ENCODE measurements around the gene NT5DC3.

The NT5DC3 gene

DNA sequence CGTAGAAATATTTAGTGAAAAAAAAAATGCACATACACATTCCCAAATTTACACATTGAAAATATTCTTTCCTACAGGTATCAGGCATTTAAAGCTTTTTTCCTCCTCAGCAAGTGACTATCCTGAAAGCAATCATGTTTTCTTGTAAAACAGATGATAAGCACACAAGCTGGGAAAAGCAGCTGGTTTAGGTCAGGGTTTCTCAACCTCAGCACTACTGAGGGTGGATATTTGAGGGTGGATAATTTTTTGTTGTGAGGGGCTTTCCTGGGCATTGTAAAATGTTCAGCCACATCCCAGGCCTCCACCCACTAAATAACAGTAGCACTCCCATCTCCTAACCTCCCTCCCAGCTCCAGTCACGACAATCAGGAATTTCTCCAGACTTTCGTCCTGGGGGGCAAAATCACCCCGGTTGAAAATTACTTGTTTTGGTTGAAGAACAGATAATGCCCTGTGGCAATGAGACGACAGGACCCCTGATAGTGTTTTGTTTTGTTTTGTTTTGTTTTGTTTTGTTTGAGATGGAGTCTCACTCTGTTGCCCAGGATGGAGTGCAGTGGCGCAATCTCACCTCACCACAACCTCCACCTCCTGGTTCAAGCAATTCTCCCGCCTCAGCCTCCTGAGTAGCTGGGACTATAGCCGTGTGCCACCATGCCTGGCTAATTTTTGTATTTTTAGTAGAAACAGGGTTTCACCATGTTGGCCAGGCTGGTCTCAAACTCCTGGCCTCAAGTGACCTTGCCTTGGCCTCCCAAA lies 15.0 kb upstream of the NT5DC3 start:
- H3K4me3 ChIP-seq (ENCODE audit: low read depth in 1 of 2, low read length in 2 of 2) = no peak overlapping the region
- H3K9ac ChIP-seq (ENCODE audit: low read depth in 1 of 2, low read length in 2 of 2) = no peak overlapping the region
- H3K36me3 ChIP-seq (ENCODE audit: control insufficient read depth in 1 of 2, insufficient read depth in 2 of 2, low read length in 2 of 2) = no peaks in the 10 kb centered on the region
- H3K27ac ChIP-seq (ENCODE audit: low read depth, low read length) = no peak overlapping the region
- no peaks in the 10 kb centered on the region for H3K27me3 ChIP-seq (ENCODE audit: control insufficient read depth in 1 of 2, insufficient read depth in 2 of 2, low read length in 2 of 2)
- no peaks in the 10 kb centered on the region for H3K9me3 ChIP-seq (ENCODE audit: control insufficient read depth in 1 of 2, low read length in 2 of 2)
- H3K4me1 ChIP-seq (ENCODE audit: control insufficient read depth in 1 of 2, insufficient read depth in 2 of 2, low read length in 2 of 2) = peaks cover 0 to 5% of the 10 kb centered on the region in 2 donors

DNA sequence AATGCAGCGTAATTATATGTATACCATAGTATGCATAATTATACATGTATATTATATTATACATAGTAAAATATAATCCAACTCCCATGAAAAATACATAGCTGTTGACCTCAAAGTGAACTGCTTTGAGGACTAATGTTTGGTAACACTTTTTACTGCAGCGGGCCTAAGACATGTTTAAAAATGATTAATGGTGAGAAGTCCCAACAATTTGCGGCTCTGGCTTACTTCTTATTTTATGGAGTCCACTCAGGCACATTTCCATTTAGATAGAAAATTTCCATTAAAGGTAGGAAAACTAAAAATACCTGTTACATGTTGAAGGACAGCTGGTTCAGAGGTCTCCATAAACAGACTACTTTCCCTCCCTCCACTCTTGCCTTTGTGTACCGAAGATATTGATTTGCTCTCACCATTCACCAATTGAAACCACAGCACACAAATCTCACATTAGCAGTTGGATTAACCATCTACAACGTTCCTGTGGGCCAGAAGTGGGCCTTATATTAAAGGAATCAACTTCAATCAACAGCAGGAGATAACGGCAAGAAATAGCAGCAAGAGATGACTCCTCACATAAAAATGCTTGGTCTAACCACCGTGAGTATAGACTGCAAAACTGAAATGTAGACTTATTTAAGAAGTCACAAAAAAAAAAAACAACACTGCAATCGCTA lies 14.1 kb upstream of the NT5DC3 start:
- peaks cover 0 to 5% of the 10 kb centered on the region in 2 donors for H3K4me1 ChIP-seq (ENCODE audit: control insufficient read depth in 1 of 2, insufficient read depth in 2 of 2, low read length in 2 of 2)
- no peak overlapping the region for H3K9ac ChIP-seq (ENCODE audit: low read depth in 1 of 2, low read length in 2 of 2)
- no peaks in the 10 kb centered on the region for H3K36me3 ChIP-seq (ENCODE audit: control insufficient read depth in 1 of 2, insufficient read depth in 2 of 2, low read length in 2 of 2)
- H3K9me3 ChIP-seq (ENCODE audit: control insufficient read depth in 1 of 2, low read length in 2 of 2) = no peaks in the 10 kb centered on the region
- no peak overlapping the region for H3K4me3 ChIP-seq (ENCODE audit: low read depth in 1 of 2, low read length in 2 of 2)
- no peak overlapping the region for H3K27ac ChIP-seq (ENCODE audit: low read depth, low read length)
- no peaks in the 10 kb centered on the region for H3K27me3 ChIP-seq (ENCODE audit: control insufficient read depth in 1 of 2, insufficient read depth in 2 of 2, low read length in 2 of 2)

DNA sequence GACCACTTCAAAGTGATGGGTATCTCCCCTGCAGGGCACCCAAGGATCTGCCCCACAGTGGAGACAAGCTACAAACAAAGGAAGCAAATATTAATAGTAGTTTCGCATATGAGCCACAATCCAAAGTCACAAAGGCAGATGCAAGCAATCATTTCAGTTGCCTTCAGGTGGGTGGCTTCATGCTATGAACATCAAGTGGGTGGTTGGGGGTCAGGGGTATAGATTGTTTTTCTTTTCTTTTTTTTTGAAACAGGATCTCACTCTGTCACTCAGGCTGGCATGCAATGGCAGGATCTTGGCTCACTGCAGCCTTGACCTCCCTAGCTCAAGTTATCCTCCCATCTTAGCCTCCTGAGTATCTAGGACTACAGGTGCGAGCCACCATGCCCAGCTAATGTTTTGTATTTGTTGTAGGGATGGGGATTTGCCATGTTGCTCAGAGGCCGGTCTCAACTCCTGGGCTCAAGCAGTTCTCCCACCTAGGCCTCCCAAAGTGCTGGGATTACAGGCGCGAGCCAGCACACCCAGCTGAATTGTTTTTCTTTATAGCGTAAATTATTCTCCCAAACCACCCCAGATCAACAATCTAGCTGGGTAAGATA lies 13.4 kb upstream of the NT5DC3 start:
- Histone ChIP-seq H3K36me3 (ENCODE audit: control insufficient read depth in 1 of 2, insufficient read depth in 2 of 2, low read length in 2 of 2) (no peaks in the 10 kb centered on the region), H3K4me1 (ENCODE audit: control insufficient read depth in 1 of 2, insufficient read depth in 2 of 2, low read length in 2 of 2) (peaks cover 0 to 2% of the 10 kb centered on the region in 2 donors), H3K27me3 (ENCODE audit: control insufficient read depth in 1 of 2, insufficient read depth in 2 of 2, low read length in 2 of 2) (no peaks in the 10 kb centered on the region), H3K4me3 (ENCODE audit: low read depth in 1 of 2, low read length in 2 of 2) (no peak overlapping the region), H3K9ac (ENCODE audit: low read depth in 1 of 2, low read length in 2 of 2) (no peak overlapping the region), H3K27ac (ENCODE audit: low read depth, low read length) (no peak overlapping the region), H3K9me3 (ENCODE audit: control insufficient read depth in 1 of 2, low read length in 2 of 2) (no peaks in the 10 kb centered on the region)

DNA sequence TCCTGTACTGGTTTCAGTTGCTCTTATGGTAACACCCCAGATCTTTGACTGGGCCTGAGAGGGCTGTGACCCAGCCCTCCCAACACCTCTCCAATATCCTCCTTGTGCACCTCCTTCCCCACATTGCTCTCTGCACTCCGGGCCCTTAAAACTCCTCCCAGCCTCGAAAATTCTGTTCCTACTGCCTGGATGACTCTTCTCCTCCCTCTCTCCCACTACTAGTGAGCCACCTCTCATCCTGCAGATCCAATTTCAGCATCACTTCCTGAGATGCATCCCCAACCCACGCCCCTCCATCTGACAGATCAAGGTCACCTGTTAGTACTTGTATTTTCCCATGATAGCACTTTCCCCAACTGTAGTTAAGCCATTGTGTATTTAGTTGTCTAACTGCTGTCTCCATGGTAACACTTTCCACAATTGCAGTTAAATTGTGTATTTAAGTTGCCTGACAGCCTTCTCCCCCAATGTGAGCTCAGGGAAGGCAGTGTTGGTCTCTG lies 11.5 kb upstream of the NT5DC3 start:
- H3K27me3 ChIP-seq (ENCODE audit: control insufficient read depth in 1 of 2, insufficient read depth in 2 of 2, low read length in 2 of 2) = no peaks in the 10 kb centered on the region
- no peak overlapping the region for H3K27ac ChIP-seq (ENCODE audit: low read depth, low read length)
- H3K36me3 ChIP-seq (ENCODE audit: control insufficient read depth in 1 of 2, insufficient read depth in 2 of 2, low read length in 2 of 2) = no peaks in the 10 kb centered on the region
- H3K9ac ChIP-seq (ENCODE audit: low read depth in 1 of 2, low read length in 2 of 2) = no peak overlapping the region
- no peaks in the 10 kb centered on the region for H3K4me1 ChIP-seq (ENCODE audit: control insufficient read depth in 1 of 2, insufficient read depth in 2 of 2, low read length in 2 of 2)
- no peak overlapping the region for H3K4me3 ChIP-seq (ENCODE audit: low read depth in 1 of 2, low read length in 2 of 2)
- no peaks in the 10 kb centered on the region for H3K9me3 ChIP-seq (ENCODE audit: control insufficient read depth in 1 of 2, low read length in 2 of 2)

DNA sequence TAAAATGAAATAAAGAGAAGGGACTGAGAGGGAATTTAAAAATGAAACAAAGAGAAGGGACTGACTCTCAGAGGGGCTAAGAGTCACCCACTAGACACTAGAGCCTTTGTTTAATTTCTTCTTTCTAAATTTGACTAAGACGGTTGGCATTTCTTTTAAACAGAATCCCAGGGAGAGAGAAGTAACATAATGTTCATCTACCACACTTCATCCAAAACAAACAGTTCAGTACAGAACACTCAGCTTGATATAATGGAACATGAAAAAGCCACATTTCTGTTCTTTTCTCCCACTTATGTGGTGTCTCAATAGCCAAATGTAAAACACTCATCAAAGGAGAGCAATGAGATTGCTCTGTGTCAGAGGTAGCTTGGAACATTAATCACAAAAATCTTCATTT lies 10.1 kb upstream of the NT5DC3 start:
- Histone ChIP-seq H3K9me3 (ENCODE audit: control insufficient read depth in 1 of 2, low read length in 2 of 2) (no peaks in the 10 kb centered on the region), H3K4me3 (ENCODE audit: low read depth in 1 of 2, low read length in 2 of 2) (no peak overlapping the region), H3K27ac (ENCODE audit: low read depth, low read length) (no peak overlapping the region), H3K27me3 (ENCODE audit: control insufficient read depth in 1 of 2, insufficient read depth in 2 of 2, low read length in 2 of 2) (no peaks in the 10 kb centered on the region), H3K9ac (ENCODE audit: low read depth in 1 of 2, low read length in 2 of 2) (no peak overlapping the region), H3K36me3 (ENCODE audit: control insufficient read depth in 1 of 2, insufficient read depth in 2 of 2, low read length in 2 of 2) (no peaks in the 10 kb centered on the region), H3K4me1 (ENCODE audit: control insufficient read depth in 1 of 2, insufficient read depth in 2 of 2, low read length in 2 of 2) (no peaks in the 10 kb centered on the region)

DNA sequence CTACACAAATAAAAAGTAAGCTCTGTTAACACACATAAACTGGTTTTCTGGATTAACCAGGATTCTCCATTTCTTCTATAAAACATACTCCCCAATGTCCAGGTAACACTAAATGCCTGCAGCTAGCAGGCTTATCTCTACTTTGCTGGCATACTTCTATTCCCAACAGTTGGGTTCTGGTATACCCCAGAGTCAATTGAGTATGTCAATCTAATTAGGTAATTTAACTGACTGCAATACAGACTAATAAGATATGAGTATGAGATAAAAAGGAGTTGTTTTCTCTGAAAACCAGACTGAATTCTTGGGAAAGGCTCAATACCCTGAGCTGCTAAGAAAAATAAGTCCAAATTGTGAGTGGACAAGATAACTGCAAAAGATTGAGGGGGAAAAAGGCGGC lies 9.4 kb upstream of the NT5DC3 start:
- Histone ChIP-seq H3K36me3 (ENCODE audit: control insufficient read depth in 1 of 2, insufficient read depth in 2 of 2, low read length in 2 of 2) (no peaks in the 10 kb centered on the region), H3K4me3 (ENCODE audit: low read depth in 1 of 2, low read length in 2 of 2) (no peak overlapping the region), H3K9ac (ENCODE audit: low read depth in 1 of 2, low read length in 2 of 2) (no peak overlapping the region), H3K27me3 (ENCODE audit: control insufficient read depth in 1 of 2, insufficient read depth in 2 of 2, low read length in 2 of 2) (no peaks in the 10 kb centered on the region), H3K4me1 (ENCODE audit: control insufficient read depth in 1 of 2, insufficient read depth in 2 of 2, low read length in 2 of 2) (no peaks in the 10 kb centered on the region), H3K27ac (ENCODE audit: low read depth, low read length) (no peak overlapping the region), H3K9me3 (ENCODE audit: control insufficient read depth in 1 of 2, low read length in 2 of 2) (no peaks in the 10 kb centered on the region)

DNA sequence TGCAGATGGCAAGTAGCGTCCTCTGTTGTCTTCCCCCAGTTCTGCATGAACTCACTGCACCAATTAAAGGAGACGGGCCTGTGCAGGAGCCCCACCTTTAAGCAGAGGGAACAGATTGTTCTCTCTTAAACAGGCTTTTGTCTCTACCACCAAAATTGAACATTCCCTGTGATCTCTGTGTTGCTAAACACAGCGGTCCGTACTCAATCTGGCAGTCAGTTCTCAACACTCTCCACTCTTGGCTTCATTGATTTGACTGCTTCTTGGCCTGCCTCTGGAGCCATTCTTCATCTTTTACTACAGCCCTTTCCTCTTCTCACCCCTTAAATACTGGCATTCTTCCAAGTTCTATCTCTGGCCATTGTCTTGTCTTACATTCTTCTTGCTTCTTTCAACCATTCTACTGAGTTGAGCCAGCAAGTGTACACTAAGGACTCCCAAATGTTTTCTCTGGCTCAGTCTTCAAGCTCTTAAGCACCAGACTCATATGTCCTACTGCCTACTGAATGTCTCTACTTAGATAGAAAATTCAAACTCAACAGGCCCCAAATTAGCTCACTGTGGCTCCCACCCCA lies 8.0 kb upstream of the NT5DC3 start:
- H3K9ac ChIP-seq (ENCODE audit: low read depth in 1 of 2, low read length in 2 of 2) = no peak overlapping the region
- no peak overlapping the region for H3K4me3 ChIP-seq (ENCODE audit: low read depth in 1 of 2, low read length in 2 of 2)

DNA sequence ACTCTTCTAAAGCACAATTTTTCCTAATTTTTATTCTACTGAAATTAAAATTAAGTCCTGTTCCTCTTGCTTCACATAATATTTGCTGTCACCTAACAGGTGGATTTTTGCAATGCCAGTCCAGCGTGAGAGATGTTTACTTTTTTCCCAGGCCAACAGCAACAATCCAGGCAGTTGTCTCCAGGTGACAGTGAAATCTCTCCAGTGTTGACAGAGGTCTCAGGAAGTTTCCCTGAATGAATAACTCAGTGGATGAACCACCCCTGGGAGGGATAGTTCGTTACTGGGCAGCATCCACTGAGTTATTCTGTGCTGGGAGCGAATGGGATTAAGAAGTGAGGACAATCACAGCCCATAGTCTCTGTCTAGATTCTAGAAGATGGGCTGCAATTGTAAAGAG lies 7.1 kb upstream of the NT5DC3 start:
- H3K27ac ChIP-seq (ENCODE audit: low read depth, low read length) = no peak overlapping the region
- H3K4me3 ChIP-seq (ENCODE audit: low read depth in 1 of 2, low read length in 2 of 2) = no peak overlapping the region
- H3K9ac ChIP-seq (ENCODE audit: low read depth in 1 of 2, low read length in 2 of 2) = no peak overlapping the region
- no peaks in the 10 kb centered on the region for H3K27me3 ChIP-seq (ENCODE audit: control insufficient read depth in 1 of 2, insufficient read depth in 2 of 2, low read length in 2 of 2)
- H3K4me1 ChIP-seq (ENCODE audit: control insufficient read depth in 1 of 2, insufficient read depth in 2 of 2, low read length in 2 of 2) = peaks cover 0 to 10% of the 10 kb centered on the region in 2 donors
- H3K9me3 ChIP-seq (ENCODE audit: control insufficient read depth in 1 of 2, low read length in 2 of 2) = no peaks in the 10 kb centered on the region
- no peaks in the 10 kb centered on the region for H3K36me3 ChIP-seq (ENCODE audit: control insufficient read depth in 1 of 2, insufficient read depth in 2 of 2, low read length in 2 of 2)

More for the DNA sequence above, 8.0 kb upstream of the NT5DC3 start:
- Histone ChIP-seq H3K36me3 (ENCODE audit: control insufficient read depth in 1 of 2, insufficient read depth in 2 of 2, low read length in 2 of 2) (no peaks in the 10 kb centered on the region), H3K27me3 (ENCODE audit: control insufficient read depth in 1 of 2, insufficient read depth in 2 of 2, low read length in 2 of 2) (no peaks in the 10 kb centered on the region), H3K9me3 (ENCODE audit: control insufficient read depth in 1 of 2, low read length in 2 of 2) (no peaks in the 10 kb centered on the region), H3K4me1 (ENCODE audit: control insufficient read depth in 1 of 2, insufficient read depth in 2 of 2, low read length in 2 of 2) (peaks cover 0 to 3% of the 10 kb centered on the region in 2 donors), H3K27ac (ENCODE audit: low read depth, low read length) (no peak overlapping the region)

DNA sequence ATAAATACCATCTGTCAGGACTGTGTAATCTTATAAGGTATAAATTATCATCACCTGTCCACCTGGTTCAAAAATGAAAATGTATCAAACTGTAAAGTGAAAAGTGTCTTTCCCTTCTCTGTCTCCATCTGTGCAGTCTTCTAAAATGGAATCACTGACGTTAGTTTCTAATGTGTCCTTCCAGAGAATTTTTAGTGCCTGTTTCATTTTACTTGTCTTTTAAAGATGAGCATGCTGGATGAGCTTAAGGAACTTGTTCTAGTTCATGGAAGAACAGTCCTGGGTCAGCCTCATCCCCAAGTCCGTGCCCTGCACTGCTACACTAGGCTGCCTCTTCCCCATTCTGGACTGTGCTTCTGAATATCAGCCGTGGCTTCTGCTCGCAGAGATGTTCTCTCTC lies 5.4 kb upstream of the NT5DC3 start:
- Histone ChIP-seq H3K27ac (ENCODE audit: low read depth, low read length) (no peak overlapping the region), H3K36me3 (ENCODE audit: control insufficient read depth in 1 of 2, insufficient read depth in 2 of 2, low read length in 2 of 2) (no peaks in the 10 kb centered on the region), H3K9ac (ENCODE audit: low read depth in 1 of 2, low read length in 2 of 2) (no peak overlapping the region), H3K4me3 (ENCODE audit: low read depth in 1 of 2, low read length in 2 of 2) (no peak overlapping the region), H3K4me1 (ENCODE audit: control insufficient read depth in 1 of 2, insufficient read depth in 2 of 2, low read length in 2 of 2) (peaks cover 3 to 23% of the 10 kb centered on the region in 2 donors), H3K27me3 (ENCODE audit: control insufficient read depth in 1 of 2, insufficient read depth in 2 of 2, low read length in 2 of 2) (no peaks in the 10 kb centered on the region), H3K9me3 (ENCODE audit: control insufficient read depth in 1 of 2, low read length in 2 of 2) (no peaks in the 10 kb centered on the region)

DNA sequence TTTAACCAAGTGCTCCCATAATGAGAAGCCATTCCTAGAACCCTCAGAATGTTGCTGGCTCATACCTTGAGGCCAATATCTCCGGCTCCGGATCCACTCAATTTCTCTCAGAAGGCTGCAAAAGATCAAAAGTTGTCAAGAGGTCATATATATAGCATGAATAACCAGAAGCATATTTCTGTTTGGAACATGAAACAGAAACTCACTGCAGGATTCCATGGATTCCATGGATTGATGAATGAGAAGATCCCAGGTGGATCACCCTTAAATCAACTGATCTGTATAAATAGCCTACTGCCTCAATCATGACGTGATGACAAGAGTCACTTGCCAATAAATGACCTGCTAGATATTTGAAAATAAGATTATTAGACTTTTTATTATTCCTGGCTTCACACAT lies 3.3 kb upstream of the NT5DC3 start:
- peaks cover 10 to 34% of the 10 kb centered on the region in 2 donors for H3K4me1 ChIP-seq (ENCODE audit: control insufficient read depth in 1 of 2, insufficient read depth in 2 of 2, low read length in 2 of 2)
- H3K9ac ChIP-seq (ENCODE audit: low read depth in 1 of 2, low read length in 2 of 2) = no peak overlapping the region
- no peak overlapping the region for H3K4me3 ChIP-seq (ENCODE audit: low read depth in 1 of 2, low read length in 2 of 2)
- H3K36me3 ChIP-seq (ENCODE audit: control insufficient read depth in 1 of 2, insufficient read depth in 2 of 2, low read length in 2 of 2) = no peaks in the 10 kb centered on the region
- H3K27ac ChIP-seq (ENCODE audit: low read depth, low read length) = no peak overlapping the region
- H3K27me3 ChIP-seq (ENCODE audit: control insufficient read depth in 1 of 2, insufficient read depth in 2 of 2, low read length in 2 of 2) = no peaks in the 10 kb centered on the region
- no peaks in the 10 kb centered on the region for H3K9me3 ChIP-seq (ENCODE audit: control insufficient read depth in 1 of 2, low read length in 2 of 2)
